Tibial nerve (tissue), 4 donors: ENCODE results near the gene TRAP1. TPM values are rescaled to one million over a fixed set of nuclear protein-coding genes. Genes with fewer than 3 reads are reported as not detected.

Source experiments
- DNase-seq, 2 donors: peaks; one replicate each; pipeline ENCODE4 v3.0.0-alpha.2; 2019; ENCODE audit warnings: low spot score in 2 of 2
- H3K27ac ChIP-seq, 4 donors: fragments of 200-600 bp; sonication (generic) in 3 of 4; one replicate each; pipeline ENCODE4 v1.5.1; 2017 to 2019; ENCODE audit warnings: mild to moderate bottlenecking in 1 of 4
- H3K27me3 ChIP-seq, 2 donors: fragments of 200-600 bp; sonication (generic) in 1 of 2; one replicate each; pipeline versions ENCODE4 v1.5.1 to v1.6.0; 2017 to 2019
- H3K36me3 ChIP-seq, 3 donors: fragments of 200-600 bp; sonication (generic); one replicate each; pipeline ENCODE4 v1.5.1; 2018 to 2019
- H3K4me1 ChIP-seq, 4 donors: fragments of 200-600 bp; sonication (generic) in 3 of 4; one replicate each; pipeline ENCODE4 v1.5.1; 2017 to 2019
- H3K4me3 ChIP-seq, 4 donors: fragments of 200-600 bp; sonication (generic) in 3 of 4; one replicate each; pipeline ENCODE4 v1.5.1; 2017 to 2019; ENCODE audit warnings: mild to moderate bottlenecking in 1 of 4, moderate library complexity in 1 of 4
- H3K9me3 ChIP-seq, 4 donors: fragments of 200-600 bp; sonication (generic) in 3 of 4; one replicate each; pipeline ENCODE4 v1.5.1; 2017 to 2019
- CTCF ChIP-seq, 5 experiments: fragments of 200-600 bp in 3 of 5; fragments of 450-650 bp in 2 of 5; sonication (generic) in 3 of 5; IDR thresholded peaks; one replicate each; pipeline ENCODE4 v1.5.1; 2016 to 2019; ENCODE audit warnings: antibody characterized with exemption in 5 of 5, mild to moderate bottlenecking in 3 of 5, moderate library complexity in 2 of 5
- EP300 ChIP-seq, 2 donors: sonication (generic); formaldehyde crosslinking; IDR thresholded peaks; one replicate each; pipeline ENCODE4 v1.6.1; 2017; ENCODE audit warnings: antibody characterized with exemption in 2 of 2, mild to moderate bottlenecking in 1 of 2
- POLR2A ChIP-seq, 2 donors: fragments of 450-650 bp; IDR thresholded peaks; one replicate each; pipeline ENCODE4 v1.6.1; 2017; ENCODE audit warnings: antibody characterized with exemption in 2 of 2, mild to moderate bottlenecking in 2 of 2, moderate library complexity in 2 of 2
- WGBS, 2 donors: methylation state at CpG; one replicate each; pipeline ENCODE4 v1.1.5; 2018; 5-methylcytosine and 5-hydroxymethylcytosine counted together
- total RNA-seq, 4 donors: library from RNA; depleted of rRNA; stranded (reverse); fragments of >200 nt; gene quantifications; one replicate each; pipeline ENCODE4 v1.1.0, GENCODE V29; 2016

The TRAP1 gene
- total RNA-seq, 4 donors from 2014 or later, result 61.6 to 146 (median 74.2) TPM

GRCh38 chr16:3655396-3656159 is 61.7 kb downstream of the TRAP1 start:
- 84 to 88% methylated on average over 16 to 20 of the region's 21 CpGs for WGBS, 2 donors
- H3K4me1 ChIP-seq, result peaks cover 0 to 4% (median 0%) of the 10 kb centered on the region in 4 donors
- no peak for DNase-seq
- no peak for TF ChIP-seq EP300 (IDR thresholded peaks at IDR 0.05)
- TF ChIP-seq CTCF (IDR thresholded peaks at IDR 0.05), result no peak
- TF ChIP-seq POLR2A (IDR thresholded peaks at IDR 0.05), result no peak
- H3K36me3 ChIP-seq, result peaks cover 0 to 87% (median 18%) of the 10 kb centered on the region in 3 donors
- H3K27ac ChIP-seq, result peak overlapping the region in 1 of 4 donors; percentile 68
- peak overlapping the region in 1 of 4 donors; percentile 5 for H3K4me3 ChIP-seq
- H3K9me3 ChIP-seq, result no peaks in the 10 kb centered on the region
- no peaks in the 10 kb centered on the region for H3K27me3 ChIP-seq

GRCh38 chr16:3655030-3655395 is 62.3 kb downstream of the TRAP1 start:
- Histone ChIP-seq H3K4me3 (peak overlapping the region in 1 of 4 donors; percentile 5), H3K27ac (peak overlapping the region in 1 of 4 donors; percentile 68), H3K9me3 (no peaks in the 10 kb centered on the region), H3K4me1 (peaks cover 0 to 4% (median 0%) of the 10 kb centered on the region in 4 donors), H3K36me3 (peaks cover 0 to 81% (median 18%) of the 10 kb centered on the region in 3 donors), H3K27me3 (no peaks in the 10 kb centered on the region)
- WGBS, 2 donors, result 79 to 80% methylated on average over 12 of the region's 12 CpGs
- TF ChIP-seq POLR2A (IDR thresholded peaks at IDR 0.05) (no peak), EP300 (IDR thresholded peaks at IDR 0.05) (no peak), CTCF (IDR thresholded peaks at IDR 0.05) (no peak)
- no peak for DNase-seq

- Histone ChIP-seq H3K27me3 (no peaks in the 10 kb centered on the region), H3K4me3 (peak within 1 kb of the TSS in 1 of 4 donors; percentile 5), H3K4me1 (peaks cover 0 to 4% (median 0%) of the 10 kb centered on the region in 4 donors), H3K9me3 (no peaks in the 10 kb centered on the region), H3K36me3 (peaks cover 0 to 75% (median 18%) of the 10 kb centered on the region in 3 donors), H3K27ac (peak within 1 kb of the TSS in 1 of 4 donors; percentile 68)
- TF ChIP-seq POLR2A (IDR thresholded peaks at IDR 0.05), result no peak
- peak; percentile 43 to 68 (median 64) for TF ChIP-seq CTCF (IDR thresholded peaks at IDR 0.05)
- TF ChIP-seq EP300 (IDR thresholded peaks at IDR 0.05), result peak in 1 of 2 donors; percentile 17
- DNase-seq, result peak in 1 of 2 donors; percentile 40
- whole genome bisulfite sequencing, 2 donors, result 64 to 69% methylated on average over 12 to 14 of the region's 14 CpGs
Observed at GRCh38 chr16:3654249-3654991, 62.9 kb downstream of the TRAP1 start, which contains the start of gene DNASE1. Gene DNASE1 (plus strand): TSS chr16:3654691. CDS start chr16:3655374, 683 bp downstream.

- H3K4me3 ChIP-seq, result no peak overlapping the region
- peaks cover 0 to 4% (median 0%) of the 10 kb centered on the region in 4 donors for H3K4me1 ChIP-seq
- peaks cover 0 to 58% (median 8%) of the 10 kb centered on the region in 3 donors for H3K36me3 ChIP-seq
- WGBS, 2 donors, result 78 to 81% methylated on average over 11 to 14 of the region's 14 CpGs
- no peak for TF ChIP-seq POLR2A (IDR thresholded peaks at IDR 0.05)
- TF ChIP-seq CTCF (IDR thresholded peaks at IDR 0.05), result no peak
- TF ChIP-seq EP300 (IDR thresholded peaks at IDR 0.05), result no peak
- H3K9me3 ChIP-seq, result no peaks in the 10 kb centered on the region
- H3K27me3 ChIP-seq, result no peaks in the 10 kb centered on the region
- H3K27ac ChIP-seq, result no peak overlapping the region
- peak in 1 of 2 donors; percentile 9 for DNase-seq
Observed at GRCh38 chr16:3652373-3653195, 64.7 kb downstream of the TRAP1 start.
